HL-60 (cell line): Measurements from ENCODE around the gene PADI6.

Experiments
- DNase-seq, 2 experiments: peaks; one replicate each; pipeline ENCODE4 v3.0.0-alpha.2; 2010 to 2020; ENCODE audit warnings: low read depth in 1 of 2, low spot score in 1 of 2
- H3K27ac ChIP-seq: fragments of 250-450 bp; sonication (Bioruptor Pico); replicated peaks from 2 replicates; pipeline ENCODE4 v1.5.1; 2020; ENCODE audit warnings: mild to moderate bottlenecking, moderate library complexity
- H3K27me3 ChIP-seq: fragments of 250-450 bp; sonication (Bioruptor Pico); 2 replicates; pipeline ENCODE4 v1.5.1; 2021; ENCODE audit warnings: mild to moderate bottlenecking, moderate library complexity; ENCODE audit not compliant: insufficient read depth, poor library complexity, severe bottlenecking
- H3K4me3 ChIP-seq: replicated peaks from 2 replicates; pipeline ENCODE4 v1.5.1; 2011; ENCODE audit warnings: mild to moderate bottlenecking, control low read depth, low read length; ENCODE audit not compliant: insufficient read depth
- CTCF ChIP-seq: IDR thresholded peaks from one replicate; pipeline ENCODE4 v1.5.1; 2011; ENCODE audit warnings: low read length, control low read depth, inconsistent platforms; ENCODE audit not compliant: insufficient read depth
- GABPA ChIP-seq: IDR thresholded peaks from 2 replicates; pipeline ENCODE4 v1.6.1; 2012; ENCODE audit warnings: low read depth
- POLR2AphosphoS5 ChIP-seq: IDR thresholded peaks from 2 replicates; pipeline ENCODE4 v1.6.1; 2012; ENCODE audit warnings: low read depth
- REST ChIP-seq: IDR thresholded peaks from 2 replicates; pipeline ENCODE4 v1.6.1; 2012; ENCODE audit warnings: low read depth; ENCODE audit not compliant: insufficient replicate concordance
- SPI1 ChIP-seq: IDR thresholded peaks from 2 replicates; pipeline ENCODE4 v1.6.1; 2012; ENCODE audit warnings: low read depth, mild to moderate bottlenecking, borderline replicate concordance

PADI6 gene

GRCh38 chr1:17372955-17373354 lies 959 bp downstream of the PADI6 start:
- Histone ChIP-seq H3K27me3 (no peaks in the 10 kb centered on the region), H3K27ac (no peak overlapping the region), H3K4me3 (no peak overlapping the region)
- TF ChIP-seq GABPA (no peak), POLR2AphosphoS5 (no peak), CTCF (no peak), REST (no peak), SPI1 (no peak)
- no peak for DNase-seq

DNA sequence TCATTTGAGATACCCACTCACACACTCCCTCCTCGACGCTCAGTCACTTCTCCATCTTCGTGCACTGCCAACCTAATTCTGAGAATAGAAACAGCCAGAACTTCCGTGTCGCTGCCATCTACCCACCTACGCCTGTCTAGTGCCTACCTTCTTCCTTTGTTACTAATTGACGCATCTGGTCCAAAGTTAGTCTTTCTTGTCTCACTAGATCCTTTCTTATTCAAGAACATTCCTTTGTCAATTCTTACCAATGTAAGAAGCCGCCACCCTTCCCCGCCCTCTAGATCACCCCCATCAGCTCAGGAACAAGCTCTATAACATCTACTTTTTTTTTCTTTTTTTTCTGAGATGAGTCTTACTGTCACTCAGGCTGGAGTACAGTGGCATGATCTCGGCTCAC lies 3.7 kb downstream of the PADI6 start:
- TF ChIP-seq SPI1 (no peak), POLR2AphosphoS5 (no peak), GABPA (no peak), CTCF (no peak), REST (no peak)
- no peak overlapping the region for H3K4me3 ChIP-seq
- DNase-seq, result no peak
- no peaks in the 10 kb centered on the region for H3K27me3 ChIP-seq
- no peak overlapping the region for H3K27ac ChIP-seq

DNA sequence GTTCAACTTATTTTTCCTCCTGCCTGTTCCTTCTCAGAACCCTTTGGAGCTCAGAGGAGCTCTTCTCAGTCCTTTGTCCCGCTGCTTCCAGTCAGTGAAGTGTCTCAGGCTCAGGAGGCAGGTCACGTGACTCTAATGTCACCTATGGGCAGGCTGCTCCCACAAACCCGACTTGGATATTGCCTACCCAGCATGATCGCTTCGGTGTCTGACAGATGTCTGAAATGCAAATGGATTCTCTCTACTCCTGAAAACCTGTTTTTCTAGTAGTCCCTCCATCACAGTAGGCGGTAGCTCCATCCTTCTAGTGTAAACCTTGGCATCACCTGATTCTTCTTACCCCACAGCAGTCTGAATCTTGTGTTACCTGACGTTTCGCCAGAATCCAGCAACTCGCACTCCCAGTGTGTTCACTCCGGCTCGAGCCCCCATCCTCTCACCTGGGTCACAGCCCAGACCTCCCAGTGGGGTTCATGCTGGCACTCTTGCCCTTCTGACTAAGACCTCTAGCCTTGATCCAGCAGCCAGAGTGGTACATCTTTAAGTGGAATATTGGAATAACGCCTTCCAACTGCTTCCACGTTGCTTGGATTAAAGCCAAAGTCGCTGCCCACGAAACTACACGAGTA lies 5.4 kb downstream of the PADI6 start:
- Histone ChIP-seq H3K27me3 (no peaks in the 10 kb centered on the region), H3K27ac (no peak overlapping the region), H3K4me3 (no peak overlapping the region)
- no peak for DNase-seq
- TF ChIP-seq CTCF, result no peak

DNA sequence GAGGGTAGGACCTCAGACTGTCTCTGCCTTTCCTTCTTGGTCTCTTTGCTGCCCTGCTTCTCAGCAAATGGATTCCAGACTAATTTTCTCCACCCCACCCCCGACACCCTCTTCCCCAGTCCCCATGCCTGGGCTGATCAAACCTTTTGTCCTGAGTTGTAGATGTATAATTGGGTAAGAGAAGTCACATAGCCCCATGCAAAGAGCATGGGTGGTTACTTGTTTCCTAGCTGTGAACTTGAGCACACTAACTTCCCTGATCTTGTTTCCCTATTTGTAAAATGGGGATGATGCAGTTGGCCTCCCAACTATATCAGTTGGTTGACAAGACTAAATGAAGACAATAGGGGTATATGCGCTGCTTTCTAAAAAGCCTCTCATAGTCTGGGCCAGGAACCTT lies 9.2 kb downstream of the PADI6 start:
- no peaks in the 10 kb centered on the region for H3K27me3 ChIP-seq
- no peak overlapping the region for H3K4me3 ChIP-seq
- TF ChIP-seq POLR2AphosphoS5 (no peak), GABPA (no peak), SPI1 (no peak), CTCF (no peak), REST (no peak)
- no peak for DNase-seq
- H3K27ac ChIP-seq, result no peak overlapping the region
